Measurements from ENCODE around the gene CUEDC2.

CUEDC2 gene, protein sequence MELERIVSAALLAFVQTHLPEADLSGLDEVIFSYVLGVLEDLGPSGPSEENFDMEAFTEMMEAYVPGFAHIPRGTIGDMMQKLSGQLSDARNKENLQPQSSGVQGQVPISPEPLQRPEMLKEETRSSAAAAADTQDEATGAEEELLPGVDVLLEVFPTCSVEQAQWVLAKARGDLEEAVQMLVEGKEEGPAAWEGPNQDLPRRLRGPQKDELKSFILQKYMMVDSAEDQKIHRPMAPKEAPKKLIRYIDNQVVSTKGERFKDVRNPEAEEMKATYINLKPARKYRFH

DNA sequence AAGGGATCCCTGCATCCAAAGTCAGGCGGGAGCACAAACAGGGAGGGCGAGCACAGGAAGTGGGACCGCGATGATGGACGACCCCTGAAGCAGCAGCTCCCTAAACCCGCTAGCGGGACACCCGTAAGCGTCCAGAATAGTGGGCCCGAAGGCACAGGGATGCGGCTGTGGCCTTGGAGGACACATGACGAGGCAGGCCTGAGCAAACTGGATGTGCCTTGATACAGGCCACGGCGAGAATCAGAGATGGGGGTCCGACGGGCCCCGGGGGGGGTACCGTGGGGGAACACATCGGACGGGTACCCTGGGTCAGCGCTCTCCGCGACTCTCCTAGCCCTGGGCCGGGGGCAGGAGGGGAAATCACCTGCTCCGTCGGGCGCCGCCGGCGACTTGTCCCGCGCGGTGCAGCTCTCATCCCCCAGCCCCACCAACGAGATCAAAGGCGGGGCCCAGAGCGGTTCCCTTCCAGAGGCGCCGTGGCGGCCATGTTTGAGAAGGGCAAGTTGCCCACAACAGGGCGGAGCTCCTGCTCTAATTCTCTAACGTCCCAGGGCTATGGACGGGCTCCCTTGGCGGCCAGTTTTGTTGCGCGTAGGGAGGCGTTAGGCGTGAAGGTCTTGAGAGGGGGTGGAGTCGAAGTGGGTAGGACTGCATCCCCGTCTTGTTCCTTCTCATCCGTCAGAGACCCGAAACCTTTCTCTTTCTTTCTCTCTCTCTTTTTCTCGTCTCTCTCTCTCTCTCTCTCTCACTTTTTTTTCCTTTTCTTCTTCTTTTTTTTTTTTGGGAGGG, at the start of gene CUEDC2:
Gene CUEDC2, minus strand, starts transcription at position 413 of the 789 bp plus-strand sequence. CDS start 7,386 bp downstream, outside the sequence.
- peak; percentile 99 for DNase-seq

DNA sequence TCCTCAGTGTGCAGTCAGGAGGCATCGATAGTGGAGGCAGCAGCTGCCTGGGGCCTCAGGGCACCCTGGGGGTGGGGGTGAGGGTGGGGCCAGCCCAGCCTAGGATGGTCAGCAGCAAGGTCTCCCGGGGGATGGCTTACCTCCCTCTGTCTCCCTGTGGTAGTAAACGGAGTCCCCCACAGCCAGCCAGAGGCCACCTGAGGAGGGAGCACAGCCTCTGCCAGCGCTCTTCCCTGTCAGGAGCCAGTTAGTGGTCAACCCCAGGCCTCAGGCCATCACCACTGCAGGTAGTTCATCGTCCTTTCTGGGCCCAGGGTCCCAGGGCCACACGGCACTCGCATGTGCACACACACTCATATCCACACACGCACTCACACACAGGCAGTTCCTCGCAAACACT, 48.0 kb upstream of the CUEDC2 start:
- DNase-seq, result no peak

DNA sequence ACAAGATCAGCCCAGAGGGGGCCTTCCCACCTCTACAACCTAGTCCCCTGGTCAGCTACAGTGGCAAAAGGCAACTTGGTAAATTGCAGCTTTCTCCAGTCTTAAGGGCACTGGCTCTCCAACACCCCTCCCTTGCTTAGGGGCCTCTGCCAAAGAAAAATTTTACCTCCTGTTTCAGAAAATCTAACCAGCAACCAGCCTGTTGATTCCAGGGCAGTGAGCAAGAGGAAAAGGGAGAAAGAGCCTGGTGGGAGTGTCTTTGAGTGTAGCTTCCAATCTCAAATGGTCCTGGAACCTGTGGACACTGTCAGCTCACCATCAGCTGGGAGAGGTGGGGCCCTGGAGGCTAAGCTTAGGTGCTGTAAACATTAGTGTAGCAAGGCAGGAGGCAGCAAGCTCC, 47.3 kb upstream of the CUEDC2 start:
- no peak for DNase-seq

DNA sequence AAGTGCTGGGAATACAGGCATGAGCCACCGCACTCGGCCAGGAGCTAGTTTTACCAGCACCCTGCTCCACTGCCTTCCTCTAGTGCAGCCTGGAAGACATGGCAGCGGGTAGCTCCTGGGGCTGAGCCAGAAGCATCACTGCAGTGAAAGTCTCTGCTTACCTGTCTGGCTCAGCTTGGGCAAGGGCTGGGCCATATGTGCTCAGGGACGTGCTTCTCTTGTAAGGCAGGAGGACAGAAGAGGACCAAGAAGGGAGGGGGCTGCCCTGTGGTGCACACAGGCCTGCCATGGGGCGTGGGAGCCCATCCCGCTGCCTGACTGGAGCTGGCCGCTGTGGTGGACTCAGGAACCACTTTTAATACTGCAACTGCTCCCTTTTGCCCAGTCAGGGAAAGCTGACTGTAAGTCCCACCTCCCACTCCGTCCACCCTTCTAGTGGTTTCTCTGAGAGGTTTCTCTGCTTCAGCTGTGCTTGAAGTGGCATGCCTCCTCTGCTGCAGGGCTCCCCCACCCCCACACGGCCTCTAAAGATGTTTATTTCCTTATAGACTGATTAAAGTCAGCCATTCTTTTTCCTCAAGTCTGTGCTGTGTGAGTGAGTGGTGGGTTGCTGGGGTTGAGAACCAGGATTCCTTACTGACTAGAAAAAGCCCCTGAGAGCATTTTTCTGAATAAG, 44.2 kb upstream of the CUEDC2 start:
- DNase-seq, result no peak

DNA sequence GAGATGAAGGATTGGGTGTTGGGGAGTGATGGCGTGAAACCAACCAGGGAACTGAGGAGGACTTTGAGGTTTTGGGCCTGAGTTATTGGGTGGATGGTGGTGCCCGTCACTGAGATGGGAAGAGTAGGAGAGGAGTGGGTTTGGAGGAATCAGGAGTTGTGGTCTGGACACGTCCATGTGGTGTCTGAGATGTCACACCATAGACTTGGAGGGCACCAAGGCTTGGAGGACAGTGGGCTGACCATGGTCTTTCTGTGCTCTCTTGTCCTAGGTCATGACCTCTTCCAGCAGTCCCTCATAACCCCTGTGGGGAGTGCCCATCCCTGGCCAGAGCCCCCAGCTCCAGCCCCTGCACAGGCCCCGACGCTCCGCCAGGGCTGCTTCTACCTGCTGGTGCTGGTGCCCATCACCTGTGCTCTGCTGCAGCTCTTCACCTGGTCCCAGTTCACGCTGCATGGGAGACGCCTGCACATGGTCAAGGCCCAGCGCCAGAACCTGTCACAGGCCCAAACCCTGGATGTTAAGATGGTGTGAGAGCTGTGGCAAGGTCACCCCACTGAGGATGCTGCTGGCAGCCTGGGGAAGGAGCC, 43.2 kb upstream of the CUEDC2 start:
- no peak for DNase-seq

DNA sequence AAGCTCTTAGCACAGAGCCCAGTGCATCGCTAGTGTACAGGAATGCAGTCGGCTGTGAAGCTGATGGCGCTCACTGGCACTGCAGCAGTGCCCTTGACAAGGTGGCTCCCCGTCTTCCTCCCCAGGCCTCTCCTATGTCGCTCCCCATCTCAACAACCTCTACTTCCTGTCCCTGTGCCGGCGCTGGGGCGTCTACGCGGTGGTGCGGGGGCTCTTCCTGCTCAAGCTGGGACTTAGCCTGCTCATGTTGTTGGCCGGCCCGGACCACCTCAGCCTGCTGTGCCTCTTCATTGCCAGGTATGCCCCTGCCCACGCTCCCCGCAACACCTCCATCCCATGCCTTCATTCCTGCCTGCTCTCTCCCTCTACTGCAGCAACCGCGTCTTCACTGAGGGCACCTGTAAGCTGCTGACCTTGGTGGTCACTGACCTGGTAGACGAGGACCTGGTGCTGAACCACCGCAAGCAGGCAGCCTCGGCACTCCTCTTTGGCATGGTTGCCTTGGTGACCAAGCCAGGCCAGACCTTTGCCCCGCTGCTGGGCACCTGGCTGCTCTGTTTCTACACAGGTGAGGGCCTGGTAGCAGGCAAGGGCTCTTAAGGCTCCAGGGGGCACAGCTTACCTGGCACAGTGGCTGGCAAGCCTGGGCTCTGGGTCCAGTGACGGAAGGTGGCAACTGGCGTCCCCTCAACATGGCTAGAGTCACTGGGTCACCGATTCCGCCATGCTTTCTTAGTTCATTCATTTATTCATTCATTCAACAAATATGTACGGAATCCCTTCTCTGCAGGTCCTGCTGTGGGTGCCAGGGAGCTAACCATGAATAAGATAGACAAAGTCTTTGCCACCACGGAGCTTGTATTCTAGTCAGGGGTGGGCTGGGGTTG, 41.3 kb upstream of the CUEDC2 start:
- no peak for DNase-seq

DNA sequence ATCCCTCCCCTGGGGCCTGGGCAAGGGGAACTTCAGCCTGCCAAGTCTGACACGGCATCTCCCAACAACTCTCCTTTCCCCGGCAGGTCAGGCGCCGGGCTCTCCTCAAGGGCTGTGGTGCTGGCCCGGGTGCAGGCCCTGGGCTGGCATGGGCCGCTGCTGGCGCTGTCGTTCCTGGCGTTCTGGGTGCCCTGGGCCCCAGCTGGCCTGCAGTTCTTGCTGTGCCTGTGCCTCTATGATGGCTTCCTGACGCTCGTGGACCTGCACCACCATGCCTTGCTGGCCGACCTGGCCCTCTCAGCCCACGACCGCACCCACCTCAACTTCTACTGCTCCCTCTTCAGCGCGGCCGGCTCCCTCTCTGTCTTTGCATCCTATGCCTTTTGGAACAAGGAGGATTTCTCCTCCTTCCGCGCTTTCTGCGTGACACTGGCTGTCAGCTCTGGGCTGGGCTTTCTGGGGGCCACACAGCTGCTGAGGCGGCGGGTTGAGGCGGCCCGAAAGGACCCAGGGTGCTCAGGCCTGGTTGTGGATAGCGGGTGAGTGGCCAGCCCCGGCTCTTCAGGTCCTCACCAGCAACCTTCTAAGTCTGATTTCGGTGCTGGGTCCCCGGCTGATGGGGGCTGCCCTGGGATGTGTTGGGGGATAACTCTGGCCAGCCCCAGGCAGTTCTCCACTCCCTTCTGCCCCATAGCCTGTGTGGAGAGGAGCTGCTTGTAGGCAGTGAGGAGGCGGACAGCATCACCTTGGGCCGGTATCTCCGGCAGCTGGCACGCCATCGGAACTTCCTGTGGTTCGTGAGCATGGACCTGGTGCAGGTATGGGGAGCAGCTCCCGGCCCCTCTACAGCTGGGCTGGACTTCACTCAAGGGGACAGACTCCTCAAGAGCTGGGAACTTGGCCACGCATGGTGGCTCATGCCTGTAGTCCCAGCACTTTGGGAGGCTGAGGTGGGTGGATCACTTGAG, 38.5 kb upstream of the CUEDC2 start:
- DNase-seq, result no peak

DNA sequence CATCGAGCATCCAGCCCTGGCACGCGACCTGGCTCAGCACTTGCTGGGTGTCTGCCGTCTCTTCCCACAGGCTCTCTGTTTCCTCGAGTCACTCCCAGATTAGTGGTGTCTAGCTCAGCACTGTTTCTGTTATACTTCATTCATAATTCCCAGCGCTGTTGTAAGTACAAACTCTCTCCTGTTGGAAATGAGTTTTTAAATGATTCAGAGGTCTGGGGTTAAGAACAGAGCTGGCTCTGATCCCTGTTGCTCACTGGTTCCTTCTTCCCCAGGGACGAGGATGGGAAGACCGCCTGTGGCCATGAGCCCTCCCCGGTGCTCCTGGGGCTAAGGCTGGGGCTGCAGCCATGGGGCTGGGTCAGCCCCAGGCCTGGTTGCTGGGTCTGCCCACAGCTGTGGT, 36.3 kb upstream of the CUEDC2 start:
- no peak for DNase-seq

DNA sequence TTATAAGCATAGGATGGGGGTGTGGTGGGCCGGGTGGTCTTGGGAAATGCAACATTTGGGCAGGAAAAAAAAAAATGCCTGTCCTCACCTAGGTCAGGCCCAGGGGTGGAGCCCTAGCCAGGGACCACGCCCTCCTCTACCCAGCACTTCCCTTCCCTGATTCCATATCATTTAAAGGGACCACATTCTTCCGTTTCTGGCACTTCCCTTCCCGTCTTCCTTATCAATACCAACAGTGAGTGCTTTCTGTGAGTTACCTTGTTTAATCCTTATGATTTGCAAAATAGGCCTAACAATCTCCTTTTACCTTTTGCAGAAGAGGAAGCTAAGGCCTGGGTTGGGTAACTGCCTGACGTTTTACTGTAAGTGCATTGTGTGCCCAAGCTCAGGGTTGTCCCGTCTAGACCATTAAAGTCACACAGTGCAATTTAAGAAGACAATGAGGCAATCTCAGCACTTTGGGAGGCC, 35.6 kb upstream of the CUEDC2 start:
- DNase-seq, result no peak

DNA sequence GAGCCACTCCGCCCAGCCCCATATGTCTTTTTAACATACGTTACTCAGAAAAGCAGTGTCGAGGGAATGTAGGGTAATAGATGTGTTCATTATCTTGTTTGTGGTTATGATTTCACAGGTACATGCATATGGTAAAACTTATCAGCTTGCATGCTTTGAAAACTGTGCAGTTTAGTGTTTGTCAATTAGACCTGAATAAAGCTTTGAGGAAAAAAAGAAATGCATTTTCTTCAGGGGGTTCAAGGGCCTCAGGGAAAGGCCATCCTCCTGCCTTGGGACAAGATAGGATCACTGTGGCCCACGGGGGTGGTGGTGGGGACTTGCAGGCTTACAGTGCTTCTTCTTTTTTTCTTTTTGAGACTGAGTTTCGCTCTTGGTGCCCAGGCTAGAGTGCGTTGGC, 34.9 kb upstream of the CUEDC2 start:
- DNase-seq, result no peak

DNA sequence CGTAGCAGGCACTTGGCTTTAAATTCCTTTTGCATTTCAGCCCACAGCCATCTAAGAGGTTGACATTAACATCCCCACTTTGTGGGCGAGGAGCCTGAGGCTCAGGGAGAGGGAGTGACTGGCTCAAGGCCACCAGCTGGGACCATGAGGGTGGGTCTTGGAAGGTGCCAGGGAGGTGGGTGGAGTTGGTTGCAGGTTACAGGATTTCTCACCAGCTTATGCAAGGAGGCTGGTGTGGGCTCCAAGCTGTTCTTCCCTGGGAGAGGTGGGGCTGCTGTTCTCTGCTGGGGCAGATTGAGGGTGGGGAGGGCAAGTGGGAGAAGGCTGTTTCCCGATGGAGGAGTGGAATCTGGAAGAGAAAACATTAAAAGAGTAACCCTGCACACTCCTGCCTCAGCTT, 33.1 kb upstream of the CUEDC2 start:
- no peak for DNase-seq

DNA sequence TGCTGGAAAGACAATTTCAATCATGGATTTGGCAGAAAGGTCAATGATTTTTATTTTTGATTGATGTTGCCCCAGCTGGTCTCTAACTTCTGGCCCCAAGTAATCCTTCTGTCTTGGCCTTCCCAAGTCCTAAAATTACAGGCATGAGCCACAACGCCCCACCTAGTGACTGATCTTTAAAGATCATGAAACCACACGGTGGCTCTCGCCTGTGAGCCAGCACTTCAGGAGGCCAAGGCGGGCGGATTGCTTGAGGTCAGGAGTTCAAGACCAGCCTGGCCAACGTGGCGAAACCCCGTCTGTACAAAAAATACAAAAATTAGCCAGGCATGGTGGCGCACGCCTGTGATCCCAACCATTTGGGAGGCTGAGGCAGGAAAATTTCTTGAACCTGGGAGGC, 31.6 kb upstream of the CUEDC2 start:
- no peak for DNase-seq

DNA sequence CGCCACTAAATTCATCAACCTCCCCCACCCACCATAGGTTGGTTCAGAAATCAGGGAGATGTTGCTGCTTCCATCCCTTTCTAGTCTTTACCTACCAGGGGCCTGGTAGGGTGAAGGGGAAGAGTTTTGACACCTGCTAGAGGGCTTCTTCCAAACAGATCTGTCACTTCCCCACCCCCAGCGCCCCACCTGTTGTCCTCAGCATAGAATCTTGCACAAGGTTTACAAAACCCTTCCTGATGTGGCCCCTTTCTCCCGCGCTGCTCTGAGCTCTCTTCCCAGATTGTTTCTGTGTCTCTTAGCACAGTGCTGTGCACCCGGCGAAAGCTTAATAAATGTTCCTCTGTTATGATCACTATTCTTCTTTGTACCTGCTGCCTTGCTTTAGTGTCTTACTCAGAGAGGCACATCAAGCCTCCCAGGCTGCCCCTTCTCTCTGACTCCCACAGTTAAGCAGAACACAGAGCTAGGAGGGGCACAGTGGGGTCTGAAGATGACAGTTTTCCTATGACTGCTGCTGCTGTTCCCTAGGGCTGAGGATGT, 30.2 kb upstream of the CUEDC2 start:
- no peak for DNase-seq

DNA sequence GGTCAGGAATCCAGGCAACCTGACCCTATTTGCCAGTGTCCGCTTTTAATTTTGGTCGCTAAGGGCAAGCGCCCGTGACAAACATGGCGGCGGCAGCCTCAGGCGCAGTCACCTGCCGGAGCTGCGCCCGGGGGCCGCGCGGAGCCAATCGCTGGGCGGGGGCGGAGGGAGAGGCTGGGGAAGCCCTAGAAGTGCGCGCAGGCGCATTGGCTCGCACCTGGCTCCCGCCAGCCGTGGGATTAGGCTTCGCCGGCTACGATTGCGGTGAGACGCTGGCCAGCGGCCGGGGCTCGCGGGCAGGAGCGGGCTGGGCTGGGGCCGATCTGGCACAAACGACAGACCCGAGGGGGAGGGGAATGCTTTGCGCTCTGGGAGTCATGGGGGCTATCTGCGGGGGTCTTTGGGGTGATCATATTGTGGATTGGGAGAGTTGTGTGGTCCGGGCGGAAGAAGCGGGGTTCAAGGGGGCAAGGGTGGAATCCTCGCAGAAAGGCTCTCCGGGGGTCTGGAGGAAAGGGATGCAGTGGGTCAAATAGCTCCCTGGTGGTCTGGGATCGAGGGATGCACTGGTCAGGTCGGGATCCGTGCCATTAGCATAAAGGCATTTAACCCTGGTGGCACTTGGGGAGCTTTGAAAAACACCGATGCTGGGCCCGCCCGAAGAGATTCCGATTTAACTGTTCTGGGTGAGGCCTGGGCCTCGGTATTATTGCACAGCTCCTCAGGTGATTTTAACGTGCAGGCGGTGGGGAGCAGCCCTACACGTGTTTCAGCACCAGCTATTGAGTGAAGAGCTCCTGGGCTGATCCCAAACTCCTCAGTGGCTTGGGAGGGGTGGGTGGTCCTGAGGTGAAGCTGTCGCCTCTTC, 29.0 kb upstream of the CUEDC2 start:
- DNase-seq, result peak; percentile 97

DNA sequence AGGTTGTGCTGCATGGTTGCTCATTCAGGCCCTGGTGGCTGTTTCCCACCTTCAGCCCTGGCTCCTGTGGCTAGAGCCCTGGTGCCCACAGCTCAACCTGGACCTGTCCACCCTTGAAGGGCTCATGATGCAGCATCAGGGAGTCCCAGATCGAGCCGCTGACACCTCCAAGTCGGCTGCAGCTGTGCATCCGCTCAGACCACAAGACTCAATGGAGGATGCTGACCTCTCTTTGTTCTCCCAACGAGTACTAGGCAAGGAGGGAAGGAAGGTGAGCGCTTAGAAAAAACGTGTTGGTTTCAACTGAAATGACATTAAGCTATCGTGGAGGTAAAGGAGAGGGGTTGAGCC, 28.4 kb upstream of the CUEDC2 start:
- DNase-seq, result peak; percentile 69

DNA sequence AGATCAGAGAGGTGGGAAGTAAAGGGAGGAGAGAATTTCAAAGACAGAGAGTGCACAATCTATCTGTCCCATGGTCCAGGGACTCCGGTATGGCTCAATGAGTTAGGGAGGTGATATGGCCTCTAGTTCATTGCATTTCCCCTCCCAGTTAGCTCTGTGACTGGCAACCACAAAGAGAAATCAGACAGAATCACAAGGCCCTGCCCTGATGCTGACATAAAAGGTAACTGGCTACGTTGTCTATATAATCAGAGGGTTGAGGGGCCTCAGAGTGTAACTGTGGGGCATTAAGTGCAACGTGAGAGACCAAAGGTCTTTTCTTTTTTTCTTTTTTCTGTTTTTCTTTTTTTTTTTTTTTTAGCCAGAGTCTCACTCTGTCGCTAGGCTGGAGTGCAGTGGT, 26.3 kb upstream of the CUEDC2 start:
- DNase-seq, result no peak

DNA sequence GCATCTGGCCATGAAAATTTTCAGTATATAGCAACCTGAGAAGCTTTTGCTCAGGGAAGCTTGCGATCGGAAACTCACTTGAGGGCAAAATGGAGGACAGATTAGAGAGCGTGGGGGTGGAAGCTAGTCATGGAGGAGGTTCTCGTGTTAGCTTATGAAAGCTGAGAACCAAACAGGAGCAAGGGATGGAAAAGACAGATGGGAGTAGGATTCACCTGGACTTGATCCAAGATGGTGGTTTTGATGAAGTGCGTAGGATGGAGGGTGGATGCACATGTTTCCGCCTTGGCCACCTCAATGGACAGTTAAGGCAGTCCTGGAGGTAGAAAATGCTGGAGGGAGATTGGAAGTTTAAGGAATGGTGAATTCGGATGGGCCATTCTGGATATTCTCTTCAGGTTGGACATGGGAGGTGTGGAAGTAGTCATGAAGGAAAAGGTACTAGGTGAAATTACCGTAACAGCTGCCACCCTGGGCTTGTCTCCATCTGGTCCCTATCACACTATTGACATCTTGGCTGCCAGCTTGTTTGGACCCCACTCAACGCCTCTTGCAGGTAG, 25.3 kb upstream of the CUEDC2 start:
- no peak for DNase-seq

DNA sequence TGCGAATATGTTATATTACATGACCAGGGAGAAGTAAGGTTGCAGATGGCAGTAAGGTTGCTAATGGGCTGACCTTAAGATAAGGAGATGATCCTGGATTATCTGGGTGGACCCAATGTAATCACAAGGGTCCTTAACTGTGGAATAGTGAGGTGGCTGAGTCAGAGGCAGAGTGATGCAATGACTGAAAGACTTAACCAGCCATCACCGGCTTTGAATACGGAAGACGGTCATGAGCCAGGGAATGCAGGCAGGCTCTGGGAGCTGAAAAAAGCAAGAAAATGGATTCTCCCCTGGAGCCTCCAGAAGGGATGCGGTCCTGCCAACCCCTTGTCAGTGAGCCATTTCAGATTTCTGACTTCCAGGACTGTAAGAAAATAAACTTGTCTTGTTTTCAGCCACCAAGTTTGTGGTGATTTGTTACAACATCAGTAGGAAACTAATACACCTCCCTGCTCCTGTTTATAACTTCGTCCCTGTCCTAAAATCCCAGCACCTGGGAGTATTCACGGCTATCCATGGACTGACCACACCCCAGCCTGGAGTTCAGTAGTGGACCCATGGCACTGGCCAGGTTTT, 23.6 kb upstream of the CUEDC2 start:
- no peak for DNase-seq

Data from activated CD8-positive, alpha-beta memory T cell treated with anti-CD3 and anti-CD28 coated beads, Interleukin-2, amount 50 U/mL, for 48 hours (primary cell).